Lower lobe of right lung (tissue), 2 donors: ENCODE measurements around the gene GDF15. TPM values are rescaled to one million over a fixed set of nuclear protein-coding genes. Genes with fewer than 3 reads are reported as not detected.

Experiments used
- ATAC-seq, 2 donors: fragments of 200-7000 bp; cut with Tn5 transposase; one replicate each; pipeline ENCODE4 v1.9.1; 2020 to 2022; ENCODE audit warnings: mild to moderate bottlenecking in 2 of 2, moderate library complexity in 2 of 2
- DNase-seq: peaks from one replicate; pipeline ENCODE4 v3.0.0-alpha.2; 2020
- H3K27ac ChIP-seq: fragments of 200-600 bp; one replicate; pipeline ENCODE4 v1.8.0; 2022
- H3K27me3 ChIP-seq: fragments of 200-600 bp; one replicate; pipeline ENCODE4 v1.8.0; 2022; ENCODE audit warnings: low read depth
- H3K36me3 ChIP-seq: fragments of 200-600 bp; one replicate; pipeline ENCODE4 v1.8.0; 2022; ENCODE audit warnings: mild to moderate bottlenecking
- H3K4me1 ChIP-seq: fragments of 200-600 bp; one replicate; pipeline ENCODE4 v1.8.0; 2022
- H3K4me3 ChIP-seq: fragments of 200-600 bp; one replicate; pipeline ENCODE4 v1.8.0; 2022; ENCODE audit warnings: mild to moderate bottlenecking
- H3K9me3 ChIP-seq: fragments of 200-600 bp; one replicate; pipeline ENCODE4 v1.8.0; 2022
- CTCF ChIP-seq: fragments of 200-600 bp; IDR thresholded peaks from one replicate; pipeline ENCODE4 v1.8.0; 2022; ENCODE audit warnings: antibody characterized with exemption, mild to moderate bottlenecking
- intact Hi-C: fragments of 100-400 bp; cut with DNase I; formaldehyde crosslinking; loops from one replicate; pipeline ENCODE4 v1.11.0; 2022
- total RNA-seq: library from RNA; stranded (reverse); fragmentation: NEBNext Ultra II Directional; extraction: Animal tissue kit (Norgen Biotek cat#: 25700); gene quantifications from one replicate; pipeline ENCODE4 v1.2.1, GENCODE V29; 2021
- donor health status: DM: no; HTN: yes; CAD: no; lungs with severe emphysema.

The GDF15 gene
- total RNA-seq, 1 donor from 2014 or later = 21.2 TPM

GRCh38 chr19:18431351-18432197 lies 45.6 kb downstream of the GDF15 start:
- no peak for DNase-seq
- Histone ChIP-seq H3K9me3 (no peaks in the 10 kb centered on the region), H3K4me1 (peaks cover 42% of the 10 kb centered on the region), H3K27me3 (no peaks in the 10 kb centered on the region), H3K36me3 (peaks cover 19% of the 10 kb centered on the region), H3K27ac (no peak overlapping the region), H3K4me3 (no peak overlapping the region)
- intact Hi-C loops = no loop called here
- no peak for ATAC-seq
- no peak for TF ChIP-seq CTCF

- intact Hi-C loops = no loop called here
- peak overlapping the region; percentile 50 for H3K4me3 ChIP-seq
- no peaks in the 10 kb centered on the region for H3K27me3 ChIP-seq
- H3K4me1 ChIP-seq = peaks cover 47% of the 10 kb centered on the region
- TF ChIP-seq CTCF = no peak
- ATAC-seq (no peak), DNase-seq (no peak)
- H3K9me3 ChIP-seq = no peaks in the 10 kb centered on the region
- peaks cover 19% of the 10 kb centered on the region for H3K36me3 ChIP-seq
- no peak overlapping the region for H3K27ac ChIP-seq
Measured at GRCh38 chr19:18432275-18433014, 46.5 kb downstream of the GDF15 start.

- Histone ChIP-seq H3K27ac (no peak overlapping the region), H3K4me3 (peak overlapping the region; percentile 50), H3K4me1 (peaks cover 49% of the 10 kb centered on the region), H3K36me3 (peaks cover 19% of the 10 kb centered on the region), H3K27me3 (no peaks in the 10 kb centered on the region), H3K9me3 (no peaks in the 10 kb centered on the region)
- ATAC-seq (no peak), DNase-seq (no peak)
- intact Hi-C loops = no loop called here
- TF ChIP-seq CTCF = no peak
Measured at GRCh38 chr19:18433015-18433691, 47.2 kb downstream of the GDF15 start.

GRCh38 chr19:18433735-18434398 lies 47.9 kb downstream of the GDF15 start:
- no peak for ATAC-seq
- TF ChIP-seq CTCF = no peak
- no peaks in the 10 kb centered on the region for H3K27me3 ChIP-seq
- H3K4me1 ChIP-seq = peaks cover 52% of the 10 kb centered on the region
- peaks cover 19% of the 10 kb centered on the region for H3K36me3 ChIP-seq
- DNase-seq = no peak
- H3K9me3 ChIP-seq = no peaks in the 10 kb centered on the region
- peak overlapping the region; percentile 50 for H3K4me3 ChIP-seq
- H3K27ac ChIP-seq = no peak overlapping the region
- intact Hi-C loops = no loop called here
